K562 (cell line): ENCODE data around the gene CGGBP1. TPM values are rescaled to one million over a fixed set of nuclear protein-coding genes. Genes with fewer than 3 reads are reported as not detected.

ENCODE experiments used
- BRD4 ChIP-seq: fragments of 200-600 bp; sonication (generic); IDR thresholded peaks from 2 replicates; pipeline ENCODE4 v1.6.1; 2017; ENCODE audit warnings: inconsistent platforms
- CBX5 ChIP-seq: IDR thresholded peaks from 2 replicates; pipeline ENCODE4 v1.6.1; 2014; ENCODE audit warnings: low read depth, borderline replicate concordance
- CXXC5 ChIP-seq: fragments of 250-450 bp; sonication (Bioruptor Pico); IDR thresholded peaks from 2 replicates; pipeline ENCODE4 v1.8.0; 2022; ENCODE audit warnings: inconsistent platforms, mild to moderate bottlenecking, moderate library complexity
- DIDO1 ChIP-seq: fragments of 450-650 bp; IDR thresholded peaks from 2 replicates; pipeline ENCODE4 v1.6.1; 2016; ENCODE audit warnings: low read depth, missing biosample characterization, missing genetic modification characterization
- ELF1 ChIP-seq: fragments of 200-800 bp; sonication (Bioruptor generic); IDR thresholded peaks from 2 replicates; pipeline ENCODE4 v1.6.1; 2016; ENCODE audit warnings: missing genetic modification characterization, missing compliant biosample characterization
- FIP1L1 ChIP-seq: fragments of 200-400 bp; formaldehyde crosslinking; IDR thresholded peaks from 2 replicates; pipeline ENCODE4 v1.6.1; 2018; ENCODE audit warnings: mild to moderate bottlenecking, low read depth, low read length; ENCODE audit not compliant: poor library complexity, severe bottlenecking
- FOXK2 ChIP-seq, 2 experiments: fragments of 450-650 bp; IDR thresholded peaks in 1 of 2; conservative IDR thresholded peaks in 1 of 2; 2 replicates each; pipeline ENCODE4 v1.6.1; 2016; ENCODE audit warnings: low read depth in 2 of 2, mild to moderate bottlenecking in 1 of 2
- GATAD2A ChIP-seq: fragments of 450-650 bp; IDR thresholded peaks from 2 replicates; pipeline ENCODE4 v1.6.1; 2017
- KLF16 ChIP-seq: IDR thresholded peaks from 2 replicates; pipeline ENCODE4 v1.6.1; 2016; ENCODE audit warnings: antibody characterized with exemption
- PPARD ChIP-seq: fragments of 250-450 bp; sonication (Bioruptor Pico); IDR thresholded peaks from 2 replicates; pipeline ENCODE4 v1.8.0; 2022; ENCODE audit warnings: inconsistent platforms, mild to moderate bottlenecking, moderate library complexity
- PRMT5 ChIP-seq: sonication (generic); formaldehyde crosslinking; IDR thresholded peaks from 2 replicates; pipeline ENCODE4 v1.5.0; 2020; ENCODE audit warnings: missing genetic modification reagents
- PURB ChIP-seq: sonication (generic); formaldehyde crosslinking; IDR thresholded peaks from 2 replicates; pipeline ENCODE4 v1.9.0; 2021; ENCODE audit warnings: low read depth, mild to moderate bottlenecking, missing genetic modification reagents
- RAD51 ChIP-seq: fragments of 450-650 bp; IDR thresholded peaks from 2 replicates; pipeline ENCODE4 v1.7.1; 2016; ENCODE audit warnings: low read depth, mild to moderate bottlenecking, borderline replicate concordance
- RHOXF2B ChIP-seq: fragments of 250-450 bp; sonication (Bioruptor Pico); conservative IDR thresholded peaks from 2 replicates; pipeline ENCODE4 v1.5.1; 2021
- SLC30A9 ChIP-seq: fragments of 250-450 bp; sonication (Bioruptor Pico); IDR thresholded peaks from 2 replicates; pipeline ENCODE4 v1.8.0; 2022; ENCODE audit warnings: mild to moderate bottlenecking, moderate library complexity
- SMARCC2 ChIP-seq: fragments of 450-650 bp; IDR thresholded peaks from 2 replicates; pipeline ENCODE4 v1.6.1; 2017; ENCODE audit warnings: antibody characterized with exemption, moderate library complexity, mild to moderate bottlenecking, low read depth
- SP1 ChIP-seq: sonication (generic); formaldehyde crosslinking; IDR thresholded peaks from 2 replicates; pipeline ENCODE4 v1.8.1; 2022; ENCODE audit warnings: mild to moderate bottlenecking, missing genetic modification reagents
- TEAD4 ChIP-seq, 2 experiments: sonication (generic) in 1 of 2; formaldehyde crosslinking in 1 of 2; IDR thresholded peaks; 2 replicates each; pipeline versions ENCODE4 v1.6.1 to v1.8.0; 2012 to 2022; ENCODE audit warnings: borderline replicate concordance in 1 of 2, inconsistent platforms in 1 of 2, low read length in 1 of 2, mild to moderate bottlenecking in 1 of 2, missing genetic modification reagents in 1 of 2
- TOE1 ChIP-seq, 2 experiments: fragments of 450-650 bp in 1 of 2; sonication (generic) in 1 of 2; formaldehyde crosslinking in 1 of 2; IDR thresholded peaks; 2 replicates each; pipeline versions ENCODE4 v1.7.1 to v1.8.0; 2016 to 2022; ENCODE audit warnings: borderline replicate concordance in 2 of 2, mild to moderate bottlenecking in 2 of 2, antibody characterized with exemption in 1 of 2, inconsistent platforms in 1 of 2, low read depth in 1 of 2, missing genetic modification reagents in 1 of 2, moderate library complexity in 1 of 2
- U2AF1 ChIP-seq: fragments of 200-400 bp; formaldehyde crosslinking; optimal IDR thresholded peaks from 2 replicates; pipeline ENCODE3; 2017; ENCODE audit warnings: mild to moderate bottlenecking, low read depth, low read length, moderate library complexity
- ZFP1 ChIP-seq: fragments of 450-650 bp; formaldehyde crosslinking; IDR thresholded peaks from 2 replicates; pipeline ENCODE4 v1.4.0; 2020; ENCODE audit warnings: mild to moderate bottlenecking, mixed read lengths
- ZNF224 ChIP-seq: sonication (generic); formaldehyde crosslinking; IDR thresholded peaks from 2 replicates; pipeline ENCODE4 v1.8.0; 2022; ENCODE audit warnings: mild to moderate bottlenecking, missing genetic modification reagents
- ZNF282 ChIP-seq: sonication (generic); formaldehyde crosslinking; IDR thresholded peaks from 2 replicates; pipeline ENCODE4 v1.8.1; 2023; ENCODE audit warnings: missing genetic modification reagents
- ZNF41 ChIP-seq: fragments of 250-450 bp; sonication (Bioruptor Pico); conservative IDR thresholded peaks from 2 replicates; pipeline ENCODE4 v1.4.0; 2020; ENCODE audit warnings: mild to moderate bottlenecking
- polyA plus RNA-seq, 8 experiments: library from polyadenylated mRNA; depleted of rRNA in 4 of 8; stranded (reverse) in 5 of 8; unstranded in 3 of 8; fragments of >200 nt; fragmentation: Nextera tagmentation in 2 of 8; fragmentation: Illumina TruSeq in 1 of 8; extraction: Ambion mirVana in 2 of 8; extraction: Trizol in 1 of 8; gene quantifications; 2 replicates each; pipeline versions ENCODE4 v1.2.1 to v1.2.3, GENCODE V29; 2011 to 2014; ENCODE audit warnings: inconsistent platforms in 1 of 8, missing spikeins in 1 of 8
- total RNA-seq, 7 experiments: library from RNA; depleted of rRNA in 6 of 7; stranded (reverse); fragments of >200 nt in 6 of 7; fragmentation: Illumina TruSeq in 2 of 7; extraction: Trizol in 2 of 7; gene quantifications; 2 replicates each; pipeline versions ENCODE4 v1.2.1 to v1.2.3, GENCODE V29; 2011 to 2021; ENCODE audit warnings: low replicate concordance in 1 of 7
- TF ChIP-seq, protein P1 (sequence below): fragments of 200-800 bp; sonication (Bioruptor generic); IDR thresholded peaks from 2 replicates; pipeline ENCODE4 v1.6.1; 2016; ENCODE audit warnings: missing genetic modification characterization, missing compliant biosample characterization

Gene CGGBP1
- total and polyA plus RNA-seq, 9 of the 15 experiments (the other 6 are each of a cell fraction or from before 2014, with no cell fraction given), result 14.4 to 47.8 (median 37.8) TPM

DNA sequence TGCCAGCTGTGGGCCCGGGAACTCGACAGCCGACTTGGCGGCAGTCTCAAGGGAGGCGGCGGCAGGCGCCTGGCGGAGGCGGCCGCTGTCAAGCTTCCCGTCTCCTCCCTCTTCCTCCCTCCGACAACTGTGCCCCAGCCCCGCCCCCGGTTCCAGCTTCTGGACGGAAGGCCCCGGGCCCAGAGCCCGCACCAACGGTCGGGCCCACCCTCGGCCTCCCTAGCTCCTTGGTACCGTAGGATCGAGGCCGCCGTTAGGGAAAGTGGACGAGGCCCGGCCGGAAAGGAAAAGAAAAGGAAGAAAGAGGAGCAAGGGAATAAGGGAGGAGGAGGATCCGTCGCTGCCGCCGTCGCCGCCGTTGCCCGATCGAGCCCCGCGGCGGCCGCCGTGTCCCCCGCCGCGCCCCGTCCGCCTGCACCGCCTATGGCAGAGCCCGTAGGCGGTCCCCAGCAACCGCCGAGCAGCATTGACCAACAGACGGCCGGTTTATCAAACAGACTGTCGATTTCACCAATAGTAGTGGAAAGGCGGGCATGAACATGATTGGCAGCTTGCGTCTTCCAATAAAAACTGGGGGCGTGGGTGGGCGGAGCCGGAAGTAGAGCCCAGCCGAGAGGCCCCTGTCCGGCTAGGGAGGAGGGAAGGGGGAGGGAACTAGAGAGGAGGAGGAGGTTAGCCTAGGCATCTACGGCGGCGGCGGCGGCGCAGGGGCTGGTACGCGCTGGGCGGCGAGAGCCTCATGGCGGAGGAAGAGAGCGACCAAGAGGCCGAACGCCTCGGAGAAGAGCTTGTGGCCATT, at the start of gene CGGBP1, which contains the start of gene ZNF654 (continued):
- no peak for TF ChIP-seq RHOXF2B
- no peak for TF ChIP-seq CBX5
- no peak for TF ChIP-seq PPARD (CRISPR knock-in tag)
- no peak for TF ChIP-seq PURB (CRISPR knock-in tag)
- TF ChIP-seq ZNF224, result no peak
- no peak for TF ChIP-seq SMARCC2
- no peak; the same call in none of the 2 replicates for TF ChIP-seq CXXC5 (CRISPR knock-in tag)
- no peak for TF ChIP-seq ZNF41 (CRISPR knock-in tag)
- TF ChIP-seq SP1, result peak; percentile 92
- TF ChIP-seq SLC30A9 (CRISPR knock-in tag), result no peak
- no peak for TF ChIP-seq ZFP1 (CRISPR knock-in tag)
- no peak for TF ChIP-seq U2AF1
- no peak for TF ChIP-seq BRD4
- TF ChIP-seq PRMT5 (CRISPR knock-in tag), result no peak
- TF ChIP-seq, protein P1, sequence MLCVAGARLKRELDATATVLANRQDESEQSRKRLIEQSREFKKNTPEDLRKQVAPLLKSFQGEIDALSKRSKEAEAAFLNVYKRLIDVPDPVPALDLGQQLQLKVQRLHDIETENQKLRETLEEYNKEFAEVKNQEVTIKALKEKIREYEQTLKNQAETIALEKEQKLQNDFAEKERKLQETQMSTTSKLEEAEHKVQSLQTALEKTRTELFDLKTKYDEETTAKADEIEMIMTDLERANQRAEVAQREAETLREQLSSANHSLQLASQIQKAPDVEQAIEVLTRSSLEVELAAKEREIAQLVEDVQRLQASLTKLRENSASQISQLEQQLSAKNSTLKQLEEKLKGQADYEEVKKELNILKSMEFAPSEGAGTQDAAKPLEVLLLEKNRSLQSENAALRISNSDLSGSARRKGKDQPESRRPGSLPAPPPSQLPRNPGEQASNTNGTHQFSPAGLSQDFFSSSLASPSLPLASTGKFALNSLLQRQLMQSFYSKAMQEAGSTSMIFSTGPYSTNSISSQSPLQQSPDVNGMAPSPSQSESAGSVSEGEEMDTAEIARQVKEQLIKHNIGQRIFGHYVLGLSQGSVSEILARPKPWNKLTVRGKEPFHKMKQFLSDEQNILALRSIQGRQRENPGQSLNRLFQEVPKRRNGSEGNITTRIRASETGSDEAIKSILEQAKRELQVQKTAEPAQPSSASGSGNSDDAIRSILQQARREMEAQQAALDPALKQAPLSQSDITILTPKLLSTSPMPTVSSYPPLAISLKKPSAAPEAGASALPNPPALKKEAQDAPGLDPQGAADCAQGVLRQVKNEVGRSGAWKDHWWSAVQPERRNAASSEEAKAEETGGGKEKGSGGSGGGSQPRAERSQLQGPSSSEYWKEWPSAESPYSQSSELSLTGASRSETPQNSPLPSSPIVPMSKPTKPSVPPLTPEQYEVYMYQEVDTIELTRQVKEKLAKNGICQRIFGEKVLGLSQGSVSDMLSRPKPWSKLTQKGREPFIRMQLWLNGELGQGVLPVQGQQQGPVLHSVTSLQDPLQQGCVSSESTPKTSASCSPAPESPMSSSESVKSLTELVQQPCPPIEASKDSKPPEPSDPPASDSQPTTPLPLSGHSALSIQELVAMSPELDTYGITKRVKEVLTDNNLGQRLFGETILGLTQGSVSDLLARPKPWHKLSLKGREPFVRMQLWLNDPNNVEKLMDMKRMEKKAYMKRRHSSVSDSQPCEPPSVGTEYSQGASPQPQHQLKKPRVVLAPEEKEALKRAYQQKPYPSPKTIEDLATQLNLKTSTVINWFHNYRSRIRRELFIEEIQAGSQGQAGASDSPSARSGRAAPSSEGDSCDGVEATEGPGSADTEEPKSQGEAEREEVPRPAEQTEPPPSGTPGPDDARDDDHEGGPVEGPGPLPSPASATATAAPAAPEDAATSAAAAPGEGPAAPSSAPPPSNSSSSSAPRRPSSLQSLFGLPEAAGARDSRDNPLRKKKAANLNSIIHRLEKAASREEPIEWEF (CRISPR knock-in tag), result no peak
- peak; percentile 92 for TF ChIP-seq ELF1
- TF ChIP-seq GATAD2A, result no peak
- TF ChIP-seq ZNF282, result no peak
- no peak for TF ChIP-seq RAD51
- no peak for TF ChIP-seq KLF16
- no peak for TF ChIP-seq DIDO1 (tag)
- 0 out of 2 replicates have a peak, but pooled peaks have one; percentile 53 for TF ChIP-seq TOE1 (IDR thresholded peaks at IDR 0.05; ENCODE audit: borderline replicate concordance)
- no peak for TF ChIP-seq TOE1 (CRISPR knock-in tag; IDR thresholded peaks at IDR 0.05; ENCODE audit: borderline replicate concordance, low read depth)
- TF ChIP-seq FOXK2 (conservative IDR thresholded peaks at IDR 0.05 in 1 of 2, IDR thresholded peaks at IDR 0.05 in 1 of 2; ENCODE audit: low read depth in 2 of 2), result no peak
- TF ChIP-seq TEAD4 (IDR thresholded peaks at IDR 0.05; ENCODE audit: low read length), result no peak
- no peak for TF ChIP-seq TEAD4 (CRISPR knock-in tag; IDR thresholded peaks at IDR 0.05; ENCODE audit: borderline replicate concordance)
- TF ChIP-seq FIP1L1, result no peak
